ENCODE results near the gene KRTAP2-3.
"Not testable (repeated sequence)": the region's sequence is repeated elsewhere in the genome, so short reads cannot be mapped to it uniquely, and the experiment has no call there.

KRTAP2-3 gene

DNA sequence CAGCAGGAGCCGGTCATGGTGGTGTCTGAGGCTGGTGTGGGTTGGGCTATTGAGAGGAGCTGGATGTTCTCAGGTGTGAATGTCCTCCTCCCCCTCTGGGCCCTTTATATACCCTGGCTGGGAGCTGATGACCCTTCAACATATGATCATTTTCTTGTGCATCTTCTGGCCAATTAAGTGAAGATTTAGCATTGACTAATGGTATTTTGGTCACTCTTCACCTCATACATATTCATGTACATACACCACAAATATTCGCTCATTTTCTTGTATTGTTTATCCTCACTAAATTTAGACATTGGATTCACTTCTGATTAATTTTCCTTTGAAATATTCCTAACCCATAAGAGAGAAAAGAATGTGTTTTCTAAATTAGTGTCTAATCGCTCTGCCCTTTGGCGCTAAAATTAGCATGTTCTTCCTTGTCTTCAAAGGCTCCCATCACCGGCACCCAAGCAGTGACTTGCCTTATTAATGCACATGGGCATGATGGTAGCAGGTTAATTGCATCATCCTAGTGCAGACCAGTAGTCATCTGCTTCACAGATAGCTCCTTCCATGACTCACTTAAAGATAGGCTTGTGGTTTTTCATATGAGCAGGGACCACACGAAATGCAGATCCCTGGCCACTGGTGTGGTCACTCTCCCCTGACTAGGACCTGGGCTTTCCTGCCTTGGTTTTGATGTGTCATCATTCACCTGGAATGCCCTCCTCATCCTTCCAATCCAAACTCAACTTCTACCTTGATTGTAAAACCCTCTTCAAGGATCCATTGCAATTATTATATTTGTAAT, 6.1 kb upstream of the KRTAP2-3 start, which contains the start of gene KRTAP2-4:
Gene KRTAP2-4, minus strand, starts transcription at position 51 of the 796 bp plus-strand sequence. Its CDS starts 34 bp downstream, at position 17.
- DNase-seq = no peak

GRCh38 chr17:41065016-41065689, 5.2 kb upstream of the KRTAP2-3 start:
- not testable (repeated sequence) for DNase-seq

DNA sequence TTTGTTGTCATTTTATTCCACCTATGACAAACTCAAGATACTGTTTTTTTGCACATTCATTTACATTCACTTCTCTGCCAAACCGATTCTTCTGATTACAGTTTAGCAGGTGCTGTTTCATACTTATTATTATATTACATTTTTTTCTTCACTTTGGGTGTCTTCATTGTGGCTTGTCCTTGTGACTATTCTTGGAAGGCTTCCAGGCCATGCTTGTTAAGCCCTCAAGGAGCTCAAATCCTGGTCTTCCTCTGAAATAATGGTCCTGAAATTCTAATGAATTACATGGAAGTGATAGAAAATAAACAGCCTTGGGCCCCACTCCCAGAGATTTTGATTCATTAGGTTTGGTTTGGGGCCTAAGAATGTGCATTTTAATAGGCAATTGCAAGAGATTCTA, 4.4 kb upstream of the KRTAP2-3 start:
- no peak for DNase-seq

DNA sequence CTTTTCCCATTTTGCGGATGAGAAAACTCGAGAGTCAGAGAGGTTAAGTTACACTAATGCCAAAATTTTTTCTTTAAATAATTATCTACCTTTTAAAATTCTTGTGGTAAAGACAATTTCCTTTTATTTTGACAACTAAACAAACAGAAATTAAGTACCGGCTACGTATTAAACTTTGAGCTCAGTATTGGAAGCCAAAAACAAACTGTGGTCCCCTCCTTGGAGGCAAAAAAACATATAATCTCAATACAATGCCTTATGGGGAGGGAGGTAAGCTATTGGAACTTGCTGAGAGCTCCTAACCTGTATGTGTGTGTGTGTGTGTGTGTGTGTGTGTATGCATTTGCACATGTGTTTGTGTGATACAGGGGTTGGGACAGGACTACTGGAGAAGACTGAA, 3.5 kb upstream of the KRTAP2-3 start:
- no peak for DNase-seq

DNA sequence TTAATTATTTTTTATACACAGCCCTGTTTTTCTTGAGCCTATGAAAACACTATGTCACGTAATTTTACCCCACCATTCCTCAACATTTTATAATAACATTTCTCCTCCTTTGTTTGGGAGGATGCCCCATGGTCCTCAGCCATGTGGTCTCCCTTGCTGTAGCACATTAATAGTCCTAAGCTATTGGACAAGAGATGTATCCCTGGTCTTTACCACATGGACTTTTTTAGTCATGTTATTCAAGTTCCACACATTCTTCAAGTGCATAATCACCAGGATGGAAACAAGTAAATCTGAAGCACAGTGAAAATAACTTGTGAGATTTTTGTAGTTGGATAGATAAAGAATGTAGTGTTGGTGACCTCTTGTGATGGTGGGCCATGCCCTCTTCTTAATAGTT, 2.0 kb upstream of the KRTAP2-3 start:
- no peak for DNase-seq

GRCh38 chr17:41059276-41060051, 450 bp downstream of the KRTAP2-3 start:
- not testable (repeated sequence) for DNase-seq

DNA sequence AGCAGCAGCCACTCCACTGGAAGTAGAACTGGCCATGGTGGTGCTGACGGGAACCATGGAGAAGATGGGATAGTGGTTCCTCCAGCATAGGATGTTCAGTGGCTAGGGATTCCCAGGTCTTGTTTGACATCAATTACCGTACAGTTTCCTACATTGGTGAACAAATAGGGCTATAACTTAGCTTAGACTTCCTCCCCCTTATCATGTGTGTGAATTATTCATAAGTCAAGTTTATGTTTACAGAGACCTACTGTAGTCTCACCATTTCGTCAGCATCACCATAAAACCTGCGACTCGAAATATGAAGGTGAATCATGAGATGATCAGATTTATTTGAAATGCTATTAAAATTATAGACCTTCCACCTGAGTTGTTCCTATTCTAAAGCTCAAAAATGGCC, 1.2 kb downstream of the KRTAP2-3 start:
- no peak for DNase-seq

- DNase-seq = no peak
Observed at GRCh38 chr17:41057547-41057946, 2.4 kb downstream of the KRTAP2-3 start.

GRCh38 chr17:41055130-41055529, 4.8 kb downstream of the KRTAP2-3 start, which contains the start of gene KRTAP2-2:
Gene KRTAP2-2, minus strand, starts transcription at chr17:41055230. Its CDS starts 19 bp downstream, at chr17:41055211.
- DNase-seq = not testable (repeated sequence)

GRCh38 chr17:41054556-41054955, 5.4 kb downstream of the KRTAP2-3 start:
- not testable (repeated sequence) for DNase-seq

DNA sequence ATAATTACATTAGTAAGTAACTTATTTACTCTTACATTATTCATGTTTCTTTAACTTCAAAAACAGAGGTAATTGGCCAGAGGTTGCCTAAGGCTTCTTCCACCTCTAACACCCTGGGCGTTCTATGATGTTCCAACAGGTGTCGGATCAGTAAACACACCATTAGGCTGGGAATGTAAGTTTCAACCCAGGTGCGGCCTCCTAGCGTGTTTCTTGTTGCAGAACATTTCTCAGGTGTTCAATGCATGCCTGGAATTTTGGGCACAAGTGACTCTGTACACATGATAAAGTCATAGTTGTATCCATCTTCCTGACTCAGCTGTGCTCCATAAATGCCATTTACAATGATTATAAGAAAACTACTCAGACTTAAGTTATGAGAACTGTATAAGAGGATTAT, 5.9 kb downstream of the KRTAP2-3 start:
- DNase-seq = no peak

DNA sequence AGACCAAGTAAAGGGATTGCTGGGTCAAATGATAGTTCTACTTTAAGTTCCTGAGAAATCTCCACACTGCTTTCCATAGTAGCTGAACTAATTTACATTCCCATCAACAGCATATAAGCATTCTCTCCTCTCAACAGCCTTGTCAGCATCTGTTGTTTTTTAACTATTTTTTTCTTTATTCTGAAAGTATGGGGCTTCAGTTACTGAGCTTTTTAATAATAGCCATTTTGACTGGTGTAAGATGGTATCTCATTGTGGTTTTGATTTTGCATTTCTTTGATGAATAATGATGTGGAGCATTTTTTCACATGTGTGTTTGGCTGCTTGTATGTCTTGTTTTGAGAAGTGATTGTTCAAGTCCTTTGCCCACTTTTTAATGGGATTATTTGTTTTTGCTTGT, 7.3 kb downstream of the KRTAP2-3 start:
- no peak for DNase-seq

- no peak for DNase-seq
Observed at GRCh38 chr17:41049110-41049509, 10.8 kb downstream of the KRTAP2-3 start.

DNA sequence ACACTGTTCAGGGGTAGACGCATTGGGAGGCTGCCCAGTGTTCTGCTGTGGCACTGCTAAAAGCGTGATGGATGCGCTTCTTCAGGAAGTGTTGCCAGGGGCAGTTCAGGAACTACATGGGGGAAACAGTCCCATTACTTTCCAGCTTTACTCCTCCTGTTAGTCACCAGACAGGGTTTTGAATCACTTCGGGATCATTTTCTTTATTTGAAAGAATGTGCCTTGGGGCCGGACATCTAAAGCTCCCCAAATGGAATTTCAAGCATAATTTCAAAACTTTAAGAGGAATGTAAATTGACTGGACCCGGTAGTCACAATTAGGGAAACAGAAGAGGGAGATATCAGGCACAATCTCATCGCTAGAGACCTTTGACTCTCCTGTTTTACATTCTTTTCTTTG, 11.5 kb downstream of the KRTAP2-3 start:
- DNase-seq = no peak

DNA sequence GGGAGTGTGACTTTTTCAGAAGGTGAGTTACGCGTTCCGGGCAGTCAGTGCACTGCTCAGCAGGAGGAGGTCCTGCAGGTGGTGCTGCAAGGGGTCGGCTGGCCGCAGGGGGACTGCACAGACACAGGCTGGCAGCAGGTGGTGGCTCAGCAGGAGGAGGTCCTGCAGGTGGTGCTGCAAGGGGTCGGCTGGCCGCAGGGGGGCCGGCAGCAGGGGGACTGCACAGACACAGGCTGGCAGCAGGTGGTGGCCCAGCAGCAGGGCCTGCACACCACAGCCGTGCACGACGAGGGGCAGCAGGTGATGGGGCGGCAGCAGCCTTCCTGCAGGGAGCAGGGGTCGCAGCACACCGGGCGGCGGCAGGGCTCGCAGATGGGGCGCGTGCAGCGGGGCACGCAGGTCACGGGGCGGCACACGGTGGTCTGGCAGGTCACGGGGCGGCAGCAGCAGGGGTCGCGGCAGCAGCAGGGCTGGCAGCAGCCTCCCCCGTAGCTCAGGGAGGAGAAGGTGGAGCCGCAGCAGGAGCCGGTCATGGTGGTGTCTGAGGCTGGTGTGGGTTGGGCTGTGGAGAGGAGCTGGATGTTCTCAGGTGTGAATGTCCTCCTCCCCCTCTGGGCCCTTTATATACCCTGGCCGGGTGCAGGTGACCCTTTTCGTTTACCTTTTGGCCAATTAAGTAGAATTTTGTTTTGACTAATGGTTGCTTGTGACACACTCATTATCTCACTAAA, 13.0 kb downstream of the KRTAP2-3 start, which contains the start of gene KRTAP2-1:
Gene KRTAP2-1, minus strand, starts transcription at position 582 of the 731 bp plus-strand sequence. Its CDS starts 49 bp downstream, at position 533.
- not testable (repeated sequence) for DNase-seq

DNA sequence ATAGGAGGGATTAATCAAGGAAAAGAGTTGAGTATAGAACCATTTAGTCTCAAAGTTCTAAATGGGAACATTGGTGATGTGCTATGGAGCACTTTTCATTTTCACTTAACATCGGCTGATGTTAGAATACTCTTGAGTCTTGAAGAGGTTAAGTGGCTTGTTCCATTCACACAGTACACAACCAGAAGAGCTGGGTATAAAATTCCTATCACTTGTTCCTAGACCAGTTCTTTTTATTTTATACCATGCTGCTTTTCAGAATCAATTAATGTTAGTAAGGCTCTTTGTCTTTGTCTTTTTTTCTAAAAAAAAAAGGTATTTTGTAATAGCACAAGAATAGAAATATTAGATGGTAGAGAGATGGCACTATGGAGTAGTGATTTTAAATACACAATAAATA, 17.0 kb downstream of the KRTAP2-3 start:
- no peak for DNase-seq

DNA sequence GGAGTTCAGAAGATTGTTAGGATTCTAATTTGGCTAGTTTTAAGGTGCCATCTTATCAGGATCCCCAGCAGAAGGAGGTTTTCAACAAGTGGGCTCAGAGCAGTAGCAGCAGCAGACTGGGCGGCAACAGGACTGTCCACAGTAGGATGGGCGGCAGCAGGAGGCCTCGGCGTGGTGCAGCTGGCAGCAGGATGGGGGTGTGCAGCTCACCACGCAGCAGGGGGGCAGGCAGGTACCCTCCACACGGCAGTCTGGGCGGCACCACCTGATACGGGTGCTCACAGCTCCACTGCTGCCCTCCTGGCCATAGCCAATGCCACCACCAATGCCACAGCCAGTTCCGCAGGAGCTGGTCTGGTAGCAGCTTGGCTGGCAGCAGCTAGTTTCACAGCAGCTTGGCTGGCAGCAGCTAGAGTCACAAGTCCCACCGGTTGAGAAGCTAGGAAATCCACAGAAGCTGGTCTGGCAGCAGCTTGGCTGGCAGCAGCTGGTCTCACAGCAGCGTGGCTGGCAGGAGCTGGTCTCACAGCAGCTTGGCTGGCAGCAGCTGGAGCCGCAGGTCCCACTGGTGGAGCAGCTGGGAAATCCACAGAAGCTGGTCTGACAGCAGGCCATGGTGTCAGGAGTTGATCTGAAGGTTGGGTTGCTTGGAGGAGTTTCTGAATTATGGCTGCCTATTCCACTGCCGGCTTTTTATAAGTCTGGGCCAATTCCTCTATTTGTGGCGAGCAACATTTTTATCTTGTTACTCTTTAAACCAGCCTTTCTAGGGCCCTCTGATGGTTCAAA, 18.9 kb downstream of the KRTAP2-3 start, which contains the start of gene KRTAP1-1:
Gene KRTAP1-1, minus strand, starts transcription at position 668 of the 789 bp plus-strand sequence. Its CDS starts 53 bp downstream, at position 615.
- DNase-seq = not testable (repeated sequence)

GRCh38 chr17:41037853-41038350, 22.0 kb downstream of the KRTAP2-3 start:
- DNase-seq = no peak

- not testable (repeated sequence) for DNase-seq
Observed at GRCh38 chr17:41034346-41034935, 25.5 kb downstream of the KRTAP2-3 start, which contains the start of gene KRTAP1-3. Gene KRTAP1-3, minus strand, starts transcription at chr17:41034874. Its CDS starts 53 bp downstream, at chr17:41034821.

DNA sequence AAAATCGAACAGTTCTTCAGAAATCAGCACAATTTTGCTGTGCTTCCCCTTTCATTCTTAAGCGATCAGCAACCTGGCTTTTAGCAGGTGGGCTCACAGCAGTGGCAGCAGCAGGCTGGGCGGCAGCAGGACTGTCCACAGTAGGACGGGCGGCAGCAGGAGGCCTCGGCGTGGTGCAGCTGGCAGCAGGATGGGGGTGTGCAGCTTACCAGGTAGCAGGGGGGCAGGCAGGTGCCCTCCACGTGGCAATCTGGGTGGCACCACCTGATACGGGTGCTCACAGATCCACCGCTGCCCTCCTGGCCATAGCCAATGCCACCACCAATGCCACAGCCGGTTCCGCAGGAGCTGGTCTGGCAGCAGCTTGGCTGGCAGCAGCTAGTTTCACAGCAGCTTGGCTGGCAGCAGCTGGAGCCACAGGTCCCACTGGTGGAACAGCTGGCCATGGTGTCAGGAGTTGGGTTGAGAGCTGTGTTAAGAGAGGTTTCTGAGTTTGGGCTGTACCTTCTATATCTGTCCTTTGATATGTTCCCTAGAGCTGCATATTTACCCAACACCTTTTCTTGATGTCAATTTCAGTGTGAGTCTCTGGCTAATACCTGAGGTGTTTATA, 30.2 kb downstream of the KRTAP2-3 start, which contains the start of gene KRTAP1-4:
Gene KRTAP1-4, minus strand, starts transcription at position 563 of the 613 bp plus-strand sequence. Its CDS starts 117 bp downstream, at position 446.
- no peak for DNase-seq

Data from CD4-positive, alpha-beta T cell treated with Interleukin-10 for 1 hour (primary cell).